Naive thymus-derived CD4-positive, alpha-beta T cell (primary cell): ENCODE measurements around the gene GRSF1. TPM values are rescaled to one million over a fixed set of nuclear protein-coding genes. Genes with fewer than 3 reads are reported as not detected.

Experiments used
- ATAC-seq: fragments of 150-1000 bp; cut with Tn5 transposase; 2 replicates; pipeline ENCODE4 v1.10.0; 2021; ENCODE audit warnings: mild to moderate bottlenecking, moderate library complexity
- CTCF ChIA-PET: fragments of 350-600 bp; sonication (Branson Sonifier 250); formaldehyde crosslinking; loops from one replicate; lab custom pipeline; 2021; ENCODE audit warnings: antibody characterized with exemption; lab: Charles Lee
- POLR2A ChIA-PET: fragments of 350-600 bp; sonication (Branson Sonifier 250); formaldehyde crosslinking; loops from one replicate; lab custom pipeline; 2021; ENCODE audit warnings: antibody characterized with exemption, inconsistent platforms; lab: Charles Lee
- DNase-seq, 9 donors: peaks; one replicate each; pipeline versions ENCODE4 v3.0.0 to v3.0.0-alpha.2; 2020 to 2022; ENCODE audit warnings: mixed read lengths in 1 of 9
- H3K27ac ChIP-seq: one replicate; pipeline ENCODE4 v1.7.0; 2013; ENCODE audit warnings: mild to moderate bottlenecking, low read depth, low read length, moderate library complexity
- H3K27me3 ChIP-seq, 2 donors: one replicate each; pipeline ENCODE4 v1.7.0; 2013; ENCODE audit warnings: low read length in 2 of 2, mild to moderate bottlenecking in 2 of 2, moderate library complexity in 2 of 2; ENCODE audit not compliant: control insufficient read depth in 2 of 2, insufficient read depth in 2 of 2
- H3K36me3 ChIP-seq, 3 experiments: 1 replicate in 2 of 3; 2 replicates in 1 of 3; pipeline ENCODE4 v1.7.0; 2013; ENCODE audit warnings: low read length in 3 of 3, mild to moderate bottlenecking in 3 of 3, moderate library complexity in 1 of 3; ENCODE audit not compliant: insufficient read depth in 3 of 3, control insufficient read depth in 2 of 3
- H3K4me1 ChIP-seq, 2 donors: one replicate each; pipeline ENCODE4 v1.7.0; 2013; ENCODE audit warnings: low read length in 2 of 2, mild to moderate bottlenecking in 2 of 2, moderate library complexity in 1 of 2; ENCODE audit not compliant: control insufficient read depth in 2 of 2, insufficient read depth in 2 of 2
- H3K4me3 ChIP-seq: 2 replicates; pipeline ENCODE4 v1.7.0; 2013; ENCODE audit warnings: mild to moderate bottlenecking, low read length
- H3K9me3 ChIP-seq, 3 experiments: 1 replicate in 2 of 3; 2 replicates in 1 of 3; pipeline ENCODE4 v1.7.0; 2013; ENCODE audit warnings: low read length in 3 of 3; ENCODE audit not compliant: control insufficient read depth in 2 of 3
- H3K27ac Mint-ChIP-seq, 9 donors: one replicate each; pipeline ENCODE4 v1.8.0; 2020 to 2022; ENCODE audit warnings: mixed read lengths in 9 of 9, mild to moderate bottlenecking in 8 of 9, moderate library complexity in 5 of 9, inconsistent platforms in 2 of 9
- H3K27me3 Mint-ChIP-seq, 5 donors: one replicate each; pipeline ENCODE4 v1.8.0; 2021 to 2022; ENCODE audit warnings: mixed read lengths in 5 of 5, mild to moderate bottlenecking in 1 of 5
- H3K36me3 Mint-ChIP-seq, 5 donors: one replicate each; pipeline ENCODE4 v1.8.0; 2020 to 2022; ENCODE audit warnings: mixed read lengths in 5 of 5, mild to moderate bottlenecking in 3 of 5, inconsistent platforms in 1 of 5
- H3K4me1 Mint-ChIP-seq, 7 donors: one replicate each; pipeline ENCODE4 v1.8.0; 2020 to 2022; ENCODE audit warnings: mixed read lengths in 7 of 7, mild to moderate bottlenecking in 3 of 7, inconsistent platforms in 1 of 7
- H3K4me3 Mint-ChIP-seq, 10 donors: one replicate each; pipeline ENCODE4 v1.8.0; 2020 to 2022; ENCODE audit warnings: mild to moderate bottlenecking in 10 of 10, mixed read lengths in 10 of 10, moderate library complexity in 6 of 10, inconsistent platforms in 2 of 10
- H3K9me3 Mint-ChIP-seq, 11 donors: one replicate each; pipeline ENCODE4 v1.8.0; 2020 to 2022; ENCODE audit warnings: mixed read lengths in 11 of 11, mild to moderate bottlenecking in 4 of 11, inconsistent platforms in 1 of 11, moderate library complexity in 1 of 11
- intact Hi-C, 2 donors: fragments of 100-400 bp; cut with micrococcal nuclease; formaldehyde crosslinking; loops; one replicate each; pipeline ENCODE4 v1.15.1; 2023
- polyA plus RNA-seq, 2 donors: library from polyadenylated mRNA; unstranded; fragments of 300-500 nt; fragmentation: Illumina TruSeq; gene quantifications; one replicate each; pipeline ENCODE4 v1.2.3, GENCODE V29; 2021
- total RNA-seq, 6 experiments: library from RNA in 5 of 6; stranded (reverse) in 5 of 6; gene quantifications; 1 replicate in 5 of 6; 2 replicates in 1 of 6; pipeline ENCODE4 v1.2.3 and lab custom pipeline; 2021 to 2026

The GRSF1 gene
- total and polyA plus RNA-seq, 7 experiments from 2014 or later: 35.9 to 111 (median 50.2) TPM

- intact Hi-C loops: no loop called here
Observed at GRCh38 chr4:70829015-70829414, 10.7 kb downstream of the GRSF1 start.

GRCh38 chr4:70818921-70819320 lies 20.8 kb downstream of the GRSF1 start:
- ChIA-PET POLR2A (interaction anchor here (0.7 kb wide), 1 partner anchor 167 kb away, joined by 4 read pairs; no protein-coding TSS in a partner anchor), CTCF (no interaction called here)
- no peaks in the 10 kb centered on the region for H3K9me3 Mint-ChIP-seq
- no peak overlapping the region for H3K4me3 Mint-ChIP-seq
- Histone ChIP-seq H3K27me3 (no peaks in the 10 kb centered on the region), H3K27ac (no peak overlapping the region), H3K4me3 (no peak overlapping the region), H3K36me3 (peaks cover 6 to 39% (median 11%) of the 10 kb centered on the region in 3 experiments), H3K4me1 (no peaks in the 10 kb centered on the region), H3K9me3 (no peaks in the 10 kb centered on the region)
- H3K36me3 Mint-ChIP-seq: peaks cover 5 to 47% (median 25%) of the 10 kb centered on the region in 5 donors
- peaks cover 0 to 19% (median 13%) of the 10 kb centered on the region in 7 donors for H3K4me1 Mint-ChIP-seq
- DNase-seq (no peak), ATAC-seq (no peak)
- H3K27ac Mint-ChIP-seq: peak overlapping the region in 5 of 9 donors; percentile 2 to 67 (median 41)
- H3K27me3 Mint-ChIP-seq: no peaks in the 10 kb centered on the region
- intact Hi-C loops: loop anchor here in 1 of 2 donors (2.0 kb wide), 1 partner anchor 20 kb away; the partner anchor contains the start of gene GRSF1

More at GRCh38 chr4:70829015-70829414, 10.7 kb downstream of the GRSF1 start:
- ChIA-PET POLR2A (interaction anchor here (1.4 kb wide), 1 partner anchor 73 kb away, joined by 7 read pairs; the partner anchor contains the start of gene MOB1B), CTCF (no interaction called here)
- peaks cover 0 to 2% (median 0%) of the 10 kb centered on the region in 11 donors for H3K9me3 Mint-ChIP-seq
- DNase-seq (no peak), ATAC-seq (no peak)
- no peak overlapping the region for H3K4me3 Mint-ChIP-seq
- H3K9me3 ChIP-seq: no peaks in the 10 kb centered on the region
- H3K36me3 ChIP-seq: peaks cover 27 to 75% (median 42%) of the 10 kb centered on the region in 3 experiments
- no peaks in the 10 kb centered on the region for H3K27me3 Mint-ChIP-seq
- H3K27me3 ChIP-seq: no peaks in the 10 kb centered on the region
- H3K27ac Mint-ChIP-seq: no peak overlapping the region
- peaks cover 22 to 48% (median 36%) of the 10 kb centered on the region in 5 donors for H3K36me3 Mint-ChIP-seq
- H3K4me3 ChIP-seq: no peak overlapping the region
- H3K4me1 Mint-ChIP-seq: peaks cover 3 to 17% (median 12%) of the 10 kb centered on the region in 7 donors
- no peak overlapping the region for H3K27ac ChIP-seq
- no peaks in the 10 kb centered on the region for H3K4me1 ChIP-seq

- intact Hi-C loops: loop anchor here in 1 of 2 donors (2.0 kb wide), 1 partner anchor 20 kb away; the partner anchor contains the start of gene GRSF1
- peak; percentile 8 for ATAC-seq
- Mint-ChIP-seq H3K27ac (peak overlapping the region in 7 of 9 donors; percentile 2 to 67 (median 28)), H3K4me3 (no peak overlapping the region), H3K4me1 (peaks cover 0 to 19% (median 13%) of the 10 kb centered on the region in 7 donors), H3K36me3 (peaks cover 5 to 50% (median 25%) of the 10 kb centered on the region in 5 donors), H3K27me3 (no peaks in the 10 kb centered on the region), H3K9me3 (no peaks in the 10 kb centered on the region)
- Histone ChIP-seq H3K9me3 (no peaks in the 10 kb centered on the region), H3K4me1 (no peaks in the 10 kb centered on the region), H3K4me3 (no peak overlapping the region), H3K27ac (no peak overlapping the region), H3K36me3 (peaks cover 6 to 33% (median 10%) of the 10 kb centered on the region in 3 experiments), H3K27me3 (no peaks in the 10 kb centered on the region)
- POLR2A ChIA-PET: no interaction called here
- no peak for DNase-seq
- CTCF ChIA-PET: no interaction called here
Observed at GRCh38 chr4:70818173-70818855, 21.4 kb downstream of the GRSF1 start.

GRCh38 chr4:70816894-70817293 lies 22.8 kb downstream of the GRSF1 start:
- Histone ChIP-seq H3K9me3 (no peaks in the 10 kb centered on the region), H3K4me3 (no peak overlapping the region), H3K27me3 (no peaks in the 10 kb centered on the region), H3K36me3 (peaks cover 6 to 23% (median 10%) of the 10 kb centered on the region in 3 experiments), H3K4me1 (no peaks in the 10 kb centered on the region), H3K27ac (no peak overlapping the region)
- ATAC-seq (no peak), DNase-seq (no peak)
- intact Hi-C loops: no loop called here
- Mint-ChIP-seq H3K4me1 (peaks cover 0 to 18% (median 13%) of the 10 kb centered on the region in 7 donors), H3K36me3 (peaks cover 0 to 47% (median 24%) of the 10 kb centered on the region in 5 donors), H3K27me3 (no peaks in the 10 kb centered on the region), H3K27ac (peak overlapping the region in 5 of 9 donors; percentile 1 to 43 (median 22)), H3K9me3 (no peaks in the 10 kb centered on the region), H3K4me3 (no peak overlapping the region)
- ChIA-PET POLR2A (no interaction called here), CTCF (no interaction called here)

GRCh38 chr4:70815370-70815769 lies 24.3 kb downstream of the GRSF1 start:
- Histone ChIP-seq H3K27me3 (no peaks in the 10 kb centered on the region), H3K4me3 (no peak overlapping the region), H3K36me3 (peaks cover 6 to 15% (median 10%) of the 10 kb centered on the region in 3 experiments), H3K27ac (no peak overlapping the region), H3K9me3 (no peaks in the 10 kb centered on the region), H3K4me1 (no peaks in the 10 kb centered on the region)
- ATAC-seq: no peak
- Mint-ChIP-seq H3K4me1 (peaks cover 0 to 16% (median 13%) of the 10 kb centered on the region in 7 donors), H3K36me3 (peaks cover 0 to 43% (median 20%) of the 10 kb centered on the region in 5 donors), H3K4me3 (no peak overlapping the region), H3K27ac (no peak overlapping the region), H3K27me3 (no peaks in the 10 kb centered on the region), H3K9me3 (peaks cover 0 to 4% (median 0%) of the 10 kb centered on the region in 11 donors)
- ChIA-PET POLR2A (no interaction called here), CTCF (no interaction called here)
- intact Hi-C loops: no loop called here
- no peak for DNase-seq

- intact Hi-C loops: no loop called here
Observed at GRCh38 chr4:70808151-70808550, 31.5 kb downstream of the GRSF1 start.

More at GRCh38 chr4:70808151-70808550, 31.5 kb downstream of the GRSF1 start:
- no peaks in the 10 kb centered on the region for H3K36me3 ChIP-seq
- Mint-ChIP-seq H3K36me3 (peaks cover 0 to 19% (median 3%) of the 10 kb centered on the region in 5 donors), H3K4me3 (no peak overlapping the region), H3K27me3 (no peaks in the 10 kb centered on the region), H3K27ac (peak overlapping the region in 1 of 9 donors; percentile 32), H3K9me3 (peaks cover 0 to 4% (median 0%) of the 10 kb centered on the region in 11 donors), H3K4me1 (peaks cover 0 to 1% (median 1%) of the 10 kb centered on the region in 7 donors)
- CTCF ChIA-PET: no interaction called here
- DNase-seq: no peak
- peaks cover 0 to 4% of the 10 kb centered on the region in 2 donors for H3K4me1 ChIP-seq
- no peaks in the 10 kb centered on the region for H3K27me3 ChIP-seq
- no peak for ATAC-seq
- no peak overlapping the region for H3K27ac ChIP-seq
- H3K9me3 ChIP-seq: no peaks in the 10 kb centered on the region
- no peak overlapping the region for H3K4me3 ChIP-seq
- POLR2A ChIA-PET: no interaction called here
